Skeletal muscle satellite cell (primary cell): ENCODE data around the gene LDAF1.

ENCODE experiments used
- H3K27me3 ChIP-seq: 2 replicates; pipeline ENCODE4 v1.7.0; 2013; ENCODE audit warnings: low read length; ENCODE audit not compliant: control insufficient read depth, insufficient read depth
- H3K36me3 ChIP-seq: 2 replicates; pipeline ENCODE4 v1.7.0; 2013; ENCODE audit warnings: mild to moderate bottlenecking, control low read depth, low read length; ENCODE audit not compliant: insufficient read depth
- H3K4me1 ChIP-seq: 2 replicates; pipeline ENCODE4 v1.7.0; 2013; ENCODE audit warnings: low read length; ENCODE audit not compliant: control insufficient read depth, insufficient read depth
- H3K4me2 ChIP-seq: 2 replicates; pipeline ENCODE4 v1.7.0; 2013; ENCODE audit warnings: mild to moderate bottlenecking, low read length
- H3K4me3 ChIP-seq: 2 replicates; pipeline ENCODE4 v1.7.0; 2013; ENCODE audit warnings: low read length
- H3K9ac ChIP-seq: 2 replicates; pipeline ENCODE4 v1.7.0; 2013; ENCODE audit warnings: mild to moderate bottlenecking, low read depth, low read length, moderate library complexity
- H3K9me3 ChIP-seq: replicated peaks from 2 replicates; pipeline ENCODE4 v1.7.0; 2013; ENCODE audit warnings: mild to moderate bottlenecking, control low read depth, low read length

The LDAF1 gene

GRCh38 chr16:21223787-21224186 is 65.3 kb downstream of the LDAF1 start:
- H3K27me3 ChIP-seq: peaks cover 60% of the 10 kb centered on the region
- no peak overlapping the region for H3K9ac ChIP-seq
- no peak overlapping the region for H3K4me2 ChIP-seq
- no peaks in the 10 kb centered on the region for H3K36me3 ChIP-seq
- H3K9me3 ChIP-seq: no peaks in the 10 kb centered on the region
- H3K4me1 ChIP-seq: no peaks in the 10 kb centered on the region
- no peak overlapping the region for H3K4me3 ChIP-seq

- Histone ChIP-seq H3K9ac (no peak overlapping the region), H3K9me3 (no peaks in the 10 kb centered on the region), H3K4me3 (no peak overlapping the region), H3K4me2 (no peak overlapping the region), H3K4me1 (no peaks in the 10 kb centered on the region), H3K36me3 (no peaks in the 10 kb centered on the region), H3K27me3 (peaks cover 69% of the 10 kb centered on the region)
These were observed 66.3 kb downstream of the LDAF1 start for GRCh38 chr16:21224800-21225199.

- Histone ChIP-seq H3K4me3 (no peak overlapping the region), H3K4me2 (no peak overlapping the region), H3K27me3 (peaks cover 72% of the 10 kb centered on the region)
These were observed 68.3 kb downstream of the LDAF1 start for GRCh38 chr16:21226749-21227148.

GRCh38 chr16:21227866-21228265 is 69.4 kb downstream of the LDAF1 start:
- H3K4me1 ChIP-seq: no peaks in the 10 kb centered on the region
- H3K36me3 ChIP-seq: no peaks in the 10 kb centered on the region
- no peak overlapping the region for H3K9ac ChIP-seq
- no peak overlapping the region for H3K4me3 ChIP-seq
- H3K27me3 ChIP-seq: peaks cover 70% of the 10 kb centered on the region
- no peaks in the 10 kb centered on the region for H3K9me3 ChIP-seq
- no peak overlapping the region for H3K4me2 ChIP-seq

More at GRCh38 chr16:21226749-21227148, 68.3 kb downstream of the LDAF1 start:
- H3K9me3 ChIP-seq: no peaks in the 10 kb centered on the region
- no peaks in the 10 kb centered on the region for H3K36me3 ChIP-seq
- H3K9ac ChIP-seq: no peak overlapping the region
- H3K4me1 ChIP-seq: no peaks in the 10 kb centered on the region

- no peak overlapping the region for H3K4me3 ChIP-seq
- H3K9me3 ChIP-seq: no peaks in the 10 kb centered on the region
- H3K36me3 ChIP-seq: no peaks in the 10 kb centered on the region
- no peaks in the 10 kb centered on the region for H3K4me1 ChIP-seq
- H3K9ac ChIP-seq: no peak overlapping the region
- peaks cover 68% of the 10 kb centered on the region for H3K27me3 ChIP-seq
- H3K4me2 ChIP-seq: no peak overlapping the region
These were observed 69.9 kb downstream of the LDAF1 start for GRCh38 chr16:21228361-21228872.
